G401 (cell line): ENCODE results near the gene OR51M1. TPM values are rescaled to one million over a fixed set of nuclear protein-coding genes. Genes with fewer than 3 reads are reported as not detected.

Experiments
- DNase-seq: peaks from one replicate; pipeline ENCODE4 v3.0.0-alpha.2; 2015; ENCODE audit warnings: low spot score
- in situ Hi-C: cut with HindIII; loops from 2 replicates; pipeline ENCODE4 v1.10.0; 2016; ENCODE audit warnings: low sequenced_read_pairs, mixed read lengths
- total RNA-seq: library from RNA; depleted of rRNA; stranded (reverse); fragments of >200 nt; shearing (Covaris generic); gene quantifications from 2 replicates; pipeline ENCODE4 v1.2.3, GENCODE V29; 2014; rRNA removed

Gene OR51M1
- total RNA-seq, 1 experiment from 2014 or later, result not detected

GRCh38 chr11:5369789-5370188 lies 13.8 kb upstream of the OR51M1 start:
- DNase-seq, result peak; percentile 77
- in situ Hi-C loops, result no loop called here

GRCh38 chr11:5380740-5381342 lies 2.8 kb upstream of the OR51M1 start:
- in situ Hi-C loops, result no loop called here
- peak; percentile 56 for DNase-seq

- in situ Hi-C loops, result no loop called here
- DNase-seq, result no peak
These were observed 723 bp downstream of the OR51M1 start for GRCh38 chr11:5384335-5384734.

GRCh38 chr11:5390210-5390609 lies 6.6 kb downstream of the OR51M1 start:
- in situ Hi-C loops, result no loop called here
- DNase-seq, result no peak

- in situ Hi-C loops, result no loop called here
- DNase-seq, result no peak
These were observed 10.5 kb downstream of the OR51M1 start for GRCh38 chr11:5394091-5394490.

- in situ Hi-C loops, result no loop called here
- no peak for DNase-seq
These were observed 15.3 kb downstream of the OR51M1 start for GRCh38 chr11:5398936-5399335.

- in situ Hi-C loops, result no loop called here
- no peak for DNase-seq
These were observed 21.6 kb downstream of the OR51M1 start for GRCh38 chr11:5405173-5405572.

- in situ Hi-C loops, result no loop called here
- no peak for DNase-seq
These were observed 37.4 kb downstream of the OR51M1 start for GRCh38 chr11:5420993-5421392.

- in situ Hi-C loops, result no loop called here
- DNase-seq, result no peak
These were observed 38.2 kb downstream of the OR51M1 start, which contains the start of gene OR51Q1 for GRCh38 chr11:5421811-5422210. Gene OR51Q1 (plus strand): TSS chr11:5422111. CDS start chr11:5422201, 90 bp downstream.

- no peak for DNase-seq
- in situ Hi-C loops, result no loop called here
These were observed 39.5 kb downstream of the OR51M1 start for GRCh38 chr11:5423131-5423530.

GRCh38 chr11:5441414-5441813 lies 57.8 kb downstream of the OR51M1 start, which contains the start of gene OR51I1:
Gene OR51I1 (minus strand): TSS chr11:5441514. CDS start chr11:5441514, 0 bp downstream.
- no peak for DNase-seq

More at GRCh38 chr11:5441414-5441813, 57.8 kb downstream of the OR51M1 start, which contains the start of gene OR51I1:
- in situ Hi-C loops, result no loop called here

Other genes with a start within 250 kb of the OR51M1 start
- gene OR52A5, start 245.5 kb upstream of the OR51M1 start, total RNA-seq, result not detected in 2 replicates
- gene OR52A1, start 229.1 kb upstream of the OR51M1 start, total RNA-seq, result not detected in 2 replicates
- not detected in 2 replicates for gene OR51V1, start 183.1 kb upstream of the OR51M1 start, total RNA-seq
- not detected in 2 replicates for gene HBB, start 156.7 kb upstream of the OR51M1 start, total RNA-seq
- gene HBD, start 149.3 kb upstream of the OR51M1 start, total RNA-seq, result not detected in 2 replicates
- not detected in 2 replicates for gene HBG1, start 134.0 kb upstream of the OR51M1 start, total RNA-seq
- gene HBG2, start 129.0 kb upstream of the OR51M1 start, total RNA-seq, result not detected in 2 replicates
- not detected in 2 replicates for gene HBE1, start 113.9 kb upstream of the OR51M1 start, total RNA-seq
- not detected in 2 replicates for gene OR51B4, start 81.9 kb upstream of the OR51M1 start, total RNA-seq
- gene OR51B2, start 59.5 kb upstream of the OR51M1 start, total RNA-seq, result not detected in 2 replicates
- gene OR51B5, start 40.3 kb upstream of the OR51M1 start, total RNA-seq, result not detected in 2 replicates
- gene OR51B6, start 32.3 kb upstream of the OR51M1 start, total RNA-seq, result not detected in 2 replicates
- gene OR51Q1, start 38.3 kb downstream of the OR51M1 start, total RNA-seq, result not detected in 2 replicates
- not detected in 2 replicates for gene OR51I1, start 57.7 kb downstream of the OR51M1 start, total RNA-seq
- gene OR51I2, start 65.5 kb downstream of the OR51M1 start, total RNA-seq, result not detected in 2 replicates
- gene OR52D1, start 104.9 kb downstream of the OR51M1 start, total RNA-seq, result not detected in 2 replicates
- gene UBQLN3, start 126.1 kb downstream of the OR51M1 start, total RNA-seq, result not detected in 2 replicates
- gene UBQLNL, start 132.9 kb downstream of the OR51M1 start, total RNA-seq, result not detected in 2 replicates
- not detected in 2 replicates for gene OR52H1, start 164.7 kb downstream of the OR51M1 start, total RNA-seq
- gene OR52B6, start 197.1 kb downstream of the OR51M1 start, total RNA-seq, result not detected in 2 replicates
- gene TRIM6, start 212.8 kb downstream of the OR51M1 start, total RNA-seq, result not detected in 2 replicates
- not detected in 2 replicates for gene TRIM34, start 241.2 kb downstream of the OR51M1 start, total RNA-seq